Frontal cortex (tissue), 4 donors: ENCODE results near the gene TOMM6. TPM values are rescaled to one million over a fixed set of nuclear protein-coding genes. Genes with fewer than 3 reads are reported as not detected.

ENCODE experiments used
- DNase-seq, 2 donors: peaks; one replicate each; pipeline ENCODE4 v3.0.0; 2012; ENCODE audit warnings: low spot score in 2 of 2
- FAIRE-seq: peaks from 2 replicates; lab custom pipeline; 2012; peaks lifted over from hg19 to GRCh38; lab: Jason Lieb, UNC
- total RNA-seq: library from RNA; depleted of rRNA; stranded (reverse); fragments of >200 nt; gene quantifications from one replicate; pipeline ENCODE4 v1.2.3, GENCODE V29; 2014
- donor health status: control.
- donor health status: control.
- donor health status: control.

TOMM6 gene
- 35.9 TPM for total RNA-seq

GRCh38 chr6:41787219-41787917 is at the start of gene TOMM6:
TSS of gene TOMM6 (plus strand) at chr6:41787694. CDS start at chr6:41787698, 4 bp downstream.
- DNase-seq: peak; percentile 89 to 90
- FAIRE-seq: no peak

DNA sequence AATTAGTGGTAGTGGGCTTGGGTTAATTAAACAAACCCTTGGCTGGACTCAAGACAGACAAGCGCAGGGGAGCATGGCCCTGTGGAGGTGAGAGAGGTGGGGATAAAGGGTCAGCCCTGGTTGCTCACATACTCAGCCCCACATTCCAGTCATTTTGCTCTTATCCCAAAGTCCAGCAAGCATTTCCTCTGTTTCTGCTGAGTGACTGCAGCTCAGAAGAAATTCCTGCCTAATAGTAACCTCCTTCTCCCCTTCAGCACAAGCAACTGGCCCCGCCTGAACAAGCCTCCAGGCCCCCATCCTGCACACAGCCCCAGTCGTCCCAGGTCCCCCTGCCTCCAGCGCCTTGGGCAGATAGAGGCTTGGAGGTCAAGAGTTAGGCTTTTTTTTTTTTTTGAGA is 48.5 kb upstream of the TOMM6 start:
- FAIRE-seq (no peak), DNase-seq (no peak)

DNA sequence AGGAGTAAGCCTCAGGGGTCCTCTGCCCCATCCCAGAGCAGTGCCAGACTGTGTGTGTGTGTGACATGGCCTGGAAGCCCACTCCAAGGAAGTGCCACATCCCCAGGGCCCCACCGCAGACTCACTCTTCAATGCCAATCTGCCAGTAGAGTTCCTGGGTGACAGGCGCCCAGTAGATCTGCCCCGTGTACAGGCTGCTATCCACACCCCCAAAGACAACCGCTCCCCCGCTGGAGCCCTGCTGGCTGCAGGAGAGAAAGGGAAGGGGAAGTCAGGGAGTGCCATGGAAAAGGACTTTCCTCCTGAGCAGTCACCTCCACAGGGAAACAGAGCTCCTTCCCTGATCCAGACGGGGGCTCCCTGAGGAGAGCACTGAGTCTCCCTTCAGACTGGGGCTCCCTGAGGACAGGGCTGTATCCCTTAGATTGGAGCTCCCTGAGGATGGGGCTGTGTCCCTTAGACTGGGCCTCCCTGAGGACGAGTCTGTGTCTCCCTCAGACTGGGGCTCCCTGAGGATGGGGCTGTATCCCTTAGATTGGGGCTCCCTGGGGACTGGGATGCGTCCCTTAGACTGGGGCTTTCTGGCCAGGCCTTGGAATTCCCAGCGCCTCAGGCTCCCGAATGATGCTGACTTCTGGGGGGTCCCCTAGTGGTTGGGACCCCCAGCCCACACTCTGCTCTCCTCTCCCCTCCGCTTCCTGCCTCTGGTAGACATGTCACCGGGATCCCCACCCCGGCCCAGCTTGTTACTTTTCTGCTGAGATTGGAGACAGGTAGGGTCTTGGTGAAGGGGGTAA is 46.9 kb upstream of the TOMM6 start:
- FAIRE-seq: no peak
- no peak for DNase-seq

DNA sequence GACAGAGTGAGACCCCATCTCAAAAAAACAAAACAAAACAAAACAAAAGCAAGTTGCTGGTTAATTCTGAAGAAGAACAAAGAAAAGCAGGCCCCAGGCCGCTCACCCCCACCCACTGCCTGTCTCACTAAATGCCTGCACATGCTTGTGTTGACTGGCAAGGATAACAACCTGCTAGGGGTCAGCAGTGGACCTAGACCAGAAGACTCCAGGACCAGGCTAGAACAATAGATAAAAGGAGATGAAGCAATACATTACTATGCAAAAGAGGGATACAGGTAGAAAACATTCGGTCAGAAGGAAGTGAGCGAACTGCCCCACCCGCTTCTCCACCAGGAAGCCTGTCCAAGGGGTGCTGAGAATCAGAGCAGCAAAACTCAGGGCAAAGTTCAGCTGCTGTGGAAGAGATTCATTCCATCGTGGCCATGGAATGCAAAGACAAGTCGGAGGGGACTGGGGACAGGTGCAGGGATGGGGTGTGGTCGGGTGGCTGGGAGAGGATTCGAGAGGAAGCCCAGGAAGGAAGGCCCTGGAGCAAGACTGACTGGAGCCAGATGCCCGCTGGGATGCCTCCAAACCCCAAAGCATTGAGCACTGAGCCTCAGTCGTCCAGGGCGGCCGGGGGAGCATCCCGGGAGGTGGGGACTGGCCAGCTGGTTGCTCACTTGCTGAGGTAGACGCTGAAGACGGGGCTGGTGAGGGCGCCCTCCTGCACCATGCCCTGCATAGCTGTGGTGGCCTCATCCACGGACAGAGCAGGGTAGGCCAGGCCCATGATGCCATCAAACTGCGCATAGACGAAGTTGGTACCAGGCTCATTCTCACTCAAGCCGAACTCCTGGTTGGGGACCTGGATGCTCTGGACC is 45.6 kb upstream of the TOMM6 start:
- no peak for DNase-seq
- FAIRE-seq: no peak

- FAIRE-seq (no peak), DNase-seq (no peak)
Observed at GRCh38 chr6:41743406-41744235, 43.9 kb upstream of the TOMM6 start.

DNA sequence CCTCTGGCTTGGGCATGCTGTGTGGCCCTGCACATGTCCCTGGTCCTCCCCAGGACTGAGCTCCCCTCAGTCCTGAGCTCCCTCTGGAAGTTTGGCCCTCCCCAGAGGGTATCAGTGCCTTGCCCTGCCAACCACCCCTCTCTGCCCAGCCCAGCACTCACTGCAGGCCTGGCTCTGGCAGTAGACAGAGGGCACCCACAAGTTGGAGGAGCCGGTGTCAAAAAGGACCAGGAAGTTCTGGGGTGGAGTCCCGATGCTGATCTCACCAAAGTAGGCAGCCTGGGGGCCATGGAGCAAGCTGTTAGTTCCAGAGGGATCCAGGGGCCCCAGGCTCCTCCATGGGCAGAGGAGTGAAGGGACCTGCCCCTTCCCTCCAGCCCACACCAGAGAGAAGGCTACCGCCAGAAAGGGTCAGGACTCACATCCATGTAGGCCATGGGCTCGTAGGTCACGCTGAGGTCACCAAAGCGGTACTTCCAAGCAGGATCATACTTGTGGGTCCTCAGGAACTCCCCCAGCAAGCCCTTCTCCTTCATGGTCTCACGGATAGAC is 43.2 kb upstream of the TOMM6 start:
- FAIRE-seq (no peak), DNase-seq (no peak)

- FAIRE-seq (no peak), DNase-seq (no peak)
Observed at GRCh38 chr6:41746107-41746506, 41.4 kb upstream of the TOMM6 start.

GRCh38 chr6:41747256-41748101 is 40.0 kb upstream of the TOMM6 start, which contains the start of gene PGC:
TSS of gene PGC (minus strand) at chr6:41747397. CDS start at chr6:41747334, 63 bp downstream.
- no peak for FAIRE-seq
- no peak for DNase-seq

GRCh38 chr6:41748102-41748477 is 39.4 kb upstream of the TOMM6 start:
- FAIRE-seq (no peak), DNase-seq (no peak)

DNA sequence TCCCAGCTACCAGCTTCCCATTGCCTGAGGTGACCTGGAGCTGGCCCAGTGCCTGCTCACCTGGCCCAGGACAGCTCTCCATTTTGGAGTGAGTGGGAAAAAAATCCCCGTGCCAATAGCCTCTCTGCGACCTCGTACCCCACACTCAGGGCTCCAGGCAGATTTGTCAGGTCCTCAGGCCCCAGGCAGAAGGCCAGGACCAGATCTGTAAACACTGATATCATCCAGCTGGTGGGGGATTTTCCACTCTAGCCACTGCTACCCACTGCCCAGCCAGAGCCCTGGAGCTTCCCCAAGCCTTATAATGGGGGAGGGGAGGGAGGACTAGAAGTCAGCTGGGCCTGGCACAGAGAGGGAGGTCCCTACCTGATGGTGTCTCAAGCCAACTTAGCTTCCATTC is 39.0 kb upstream of the TOMM6 start:
- no peak for FAIRE-seq

GRCh38 chr6:41750374-41750773 is 37.1 kb upstream of the TOMM6 start:
- FAIRE-seq: no peak
- DNase-seq: no peak

More for the DNA sequence above, 39.0 kb upstream of the TOMM6 start:
- no peak for DNase-seq

DNA sequence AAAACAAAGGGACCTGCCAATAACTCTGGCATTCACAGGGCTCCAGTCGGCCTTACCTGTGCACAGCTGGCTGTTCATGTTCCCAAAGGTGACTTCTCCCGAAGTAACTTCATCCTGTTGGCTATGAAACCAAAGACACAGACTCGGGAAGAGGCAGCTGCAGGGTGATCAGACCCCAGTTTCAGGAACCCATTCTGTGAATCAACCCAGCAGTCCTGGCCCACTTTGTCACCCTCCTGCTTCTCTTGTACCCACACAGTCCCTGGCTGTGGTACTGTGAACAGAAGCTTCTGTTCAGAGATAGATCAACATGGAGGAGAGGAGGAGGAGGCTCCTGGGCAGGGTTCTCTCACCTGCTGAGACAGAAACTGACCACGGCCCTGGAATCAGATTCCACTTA is 31.6 kb upstream of the TOMM6 start:
- no peak for FAIRE-seq
- no peak for DNase-seq

DNA sequence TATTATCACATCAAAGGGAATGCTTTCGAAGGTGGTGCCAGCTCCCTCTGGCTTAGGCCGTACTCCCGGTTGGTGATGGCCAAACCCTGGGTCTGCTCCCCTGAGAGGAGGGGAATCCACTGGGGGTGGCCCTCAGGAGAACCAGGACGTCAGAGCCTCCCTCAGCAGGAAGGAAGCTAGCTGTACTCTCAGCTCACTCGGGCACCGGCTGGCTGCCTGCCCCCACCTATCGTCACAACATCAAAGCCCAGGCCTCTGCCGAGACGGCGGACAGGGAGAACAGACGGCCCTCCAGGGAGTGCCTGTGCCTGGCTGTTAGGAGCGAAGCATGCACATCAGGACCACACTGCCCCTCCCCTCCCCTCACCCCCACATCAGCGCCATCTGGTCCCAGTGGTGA is 31.1 kb upstream of the TOMM6 start:
- FAIRE-seq (no peak), DNase-seq (no peak)

- DNase-seq: no peak
- FAIRE-seq: no peak
Observed at GRCh38 chr6:41757271-41757670, 30.2 kb upstream of the TOMM6 start.

DNA sequence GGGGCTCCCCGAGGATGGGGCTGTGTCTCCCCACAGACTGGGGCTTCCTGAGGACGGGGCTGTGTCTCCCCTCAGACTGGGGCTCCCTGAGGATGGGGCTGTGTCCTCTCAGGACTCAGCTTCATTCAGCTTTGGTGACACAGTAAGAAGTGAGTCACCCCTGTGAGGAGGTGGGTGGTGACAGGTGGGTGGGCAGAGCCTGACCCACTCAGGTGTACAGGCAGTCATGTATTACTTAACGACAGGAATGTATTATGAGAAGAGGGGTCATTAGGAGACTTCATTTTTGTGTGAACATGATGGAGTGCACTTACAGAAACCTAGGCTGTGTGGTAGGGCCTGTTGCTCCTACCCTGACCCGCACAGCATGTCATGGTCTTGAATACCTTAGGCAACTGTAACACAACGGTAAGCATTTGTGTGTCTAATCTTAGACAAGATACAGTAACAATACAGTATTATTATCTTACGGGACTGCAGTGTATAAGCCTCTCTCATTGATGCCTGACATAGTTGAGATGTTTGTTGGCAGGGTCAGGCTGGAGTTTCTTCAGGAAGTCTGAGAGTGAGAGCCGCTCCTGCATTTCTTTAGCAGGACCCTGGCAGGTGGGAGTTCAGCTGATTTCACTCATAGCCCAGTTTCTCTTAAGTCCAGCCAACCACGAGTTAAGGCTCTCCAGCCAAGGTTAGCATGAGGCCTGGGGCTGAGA is 29.4 kb upstream of the TOMM6 start:
- DNase-seq: no peak
- no peak for FAIRE-seq

DNA sequence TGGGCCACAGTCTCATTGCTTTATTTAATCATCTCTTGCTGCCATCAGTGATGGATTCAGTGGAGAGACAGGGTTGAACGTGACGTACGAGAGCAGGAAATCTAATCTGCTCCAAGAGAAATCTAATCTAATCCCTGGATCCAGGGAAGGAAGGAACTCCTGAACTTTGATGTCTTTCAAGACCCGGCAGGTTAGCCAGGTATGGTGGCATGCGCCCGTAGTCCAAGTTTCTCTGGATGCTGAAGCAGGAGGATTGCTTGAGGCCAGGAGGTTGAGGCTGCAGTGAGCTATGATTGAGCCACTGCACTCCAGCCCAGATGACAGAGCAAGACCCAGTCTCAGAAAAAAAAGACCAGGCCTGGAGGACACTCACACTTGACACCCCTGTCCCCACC is 28.9 kb upstream of the TOMM6 start:
- no peak for FAIRE-seq
- DNase-seq: no peak

DNA sequence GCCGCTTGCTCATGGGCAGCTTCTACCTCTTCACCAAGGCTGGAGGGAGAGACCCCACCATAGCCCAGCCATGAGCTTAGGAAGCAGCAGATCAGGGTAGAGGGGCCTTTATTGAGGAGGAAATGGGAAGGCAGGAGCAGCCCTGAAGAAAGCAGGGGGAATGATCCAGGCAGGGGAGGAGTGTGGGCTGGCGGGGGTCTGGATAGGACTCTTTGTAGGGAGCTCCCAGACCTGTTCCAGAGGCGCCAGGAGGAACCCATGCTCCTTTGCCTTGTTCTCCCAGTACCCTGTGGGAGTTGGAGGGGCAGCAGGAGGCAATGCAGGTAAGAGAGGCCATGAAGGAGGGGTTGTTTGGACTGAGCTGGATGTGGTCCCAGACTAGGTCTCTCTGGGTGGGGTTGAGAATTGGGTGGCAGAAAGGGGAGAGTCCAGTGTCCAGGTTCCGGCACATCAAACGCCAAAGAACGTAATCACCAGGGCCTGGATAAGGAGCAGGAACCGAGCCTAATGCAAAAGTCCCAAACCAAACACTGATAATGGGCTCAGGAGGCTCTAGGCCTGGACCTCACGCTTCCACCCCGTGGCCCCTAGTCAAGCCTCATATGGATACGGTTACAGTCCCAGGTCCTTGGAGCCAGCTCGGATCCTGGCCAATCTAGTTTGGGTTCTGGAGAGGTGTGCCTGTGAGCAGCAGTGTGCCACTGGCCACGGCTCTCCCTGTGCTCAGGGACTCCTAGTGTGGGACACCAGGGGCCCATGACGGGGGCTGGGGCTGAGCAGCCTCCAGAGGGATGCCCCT is 28.2 kb upstream of the TOMM6 start:
- DNase-seq (no peak), FAIRE-seq (no peak)
